IMR-90 (cell line): ENCODE measurements around the gene ANKRD31. TPM values are rescaled to one million over a fixed set of nuclear protein-coding genes. Genes with fewer than 3 reads are reported as not detected.

Source experiments
- ATAC-seq: fragments of 200-7000 bp; cut with Tn5 transposase; 2 replicates; pipeline ENCODE4 v1.9.1; 2020; ENCODE audit warnings: low read depth, mild to moderate bottlenecking, moderate library complexity
- BruUV-seq: library from RNA; stranded (reverse); fragments of 400-500 nt; replicated peaks from 2 replicates; lab custom pipeline; 2021; lab: Mats Ljungman, UMichigan
- CTCF ChIA-PET: fragments of 300-600 bp; formaldehyde crosslinking; extraction: SDS; loops from one replicate; lab custom pipeline; 2021; ENCODE audit warnings: antibody characterized with exemption; lab: Yijun Ruan, JAX
- POLR2A ChIA-PET: fragments of 300-600 bp; sonication (Branson Sonifier 250); formaldehyde crosslinking; loops from one replicate; lab custom pipeline; 2022; ENCODE audit warnings: antibody characterized with exemption; ENCODE audit not compliant: unreplicated experiment; lab: Charles Lee
- DNase-seq: peaks from one replicate; pipeline ENCODE4 v3.0.0; 2013
- H2AFZ ChIP-seq: replicated peaks from 2 replicates; pipeline ENCODE3; 2013; ENCODE audit warnings: low read length, mild to moderate bottlenecking; ENCODE audit not compliant: poor library complexity
- H2AK5ac ChIP-seq: 2 replicates; pipeline ENCODE4 v1.6.1; 2013; ENCODE audit warnings: low read depth, low read length, inconsistent platforms
- H2AK9ac ChIP-seq: replicated peaks from 2 replicates; pipeline ENCODE3; 2013; ENCODE audit warnings: mild to moderate bottlenecking, low read depth, low read length, moderate library complexity; ENCODE audit not compliant: poor library complexity
- H2BK120ac ChIP-seq: 2 replicates; pipeline ENCODE4 v1.6.1; 2013; ENCODE audit warnings: low read depth, low read length, inconsistent platforms
- H2BK15ac ChIP-seq: 3 replicates; pipeline ENCODE4 v1.6.1; 2013; ENCODE audit warnings: low read depth, low read length, inconsistent platforms
- H2BK20ac ChIP-seq: 2 replicates; pipeline ENCODE4 v1.6.1; 2013; ENCODE audit warnings: low read depth, mild to moderate bottlenecking, inconsistent platforms, low read length, moderate library complexity
- H2BK5ac ChIP-seq: 2 replicates; pipeline ENCODE4 v1.6.1; 2013; ENCODE audit warnings: mild to moderate bottlenecking, low read depth, low read length, inconsistent platforms; ENCODE audit not compliant: poor library complexity, severe bottlenecking
- H3K14ac ChIP-seq: replicated peaks from 2 replicates; pipeline ENCODE4 v1.6.1; 2013; ENCODE audit warnings: low read depth, low read length, inconsistent platforms
- H3K18ac ChIP-seq: 2 replicates; pipeline ENCODE4 v1.6.1; 2013; ENCODE audit warnings: low read depth, low read length, control low read depth
- H3K23ac ChIP-seq: 2 replicates; pipeline ENCODE4 v1.6.1; 2013; ENCODE audit warnings: low read depth, low read length, inconsistent platforms
- H3K27ac ChIP-seq: 2 replicates; pipeline ENCODE4 v1.5.1; 2013; ENCODE audit warnings: mild to moderate bottlenecking, control low read depth, low read length; ENCODE audit not compliant: insufficient read depth
- H3K27me3 ChIP-seq: 2 replicates; pipeline ENCODE4 v1.6.1; 2013; ENCODE audit warnings: low read length; ENCODE audit not compliant: control insufficient read depth, insufficient read depth
- H3K36me3 ChIP-seq: 2 replicates; pipeline ENCODE4 v1.6.1; 2013; ENCODE audit warnings: low read length, mixed read lengths; ENCODE audit not compliant: control insufficient read depth, insufficient read depth
- H3K4ac ChIP-seq: 2 replicates; pipeline ENCODE4 v1.6.1; 2013; ENCODE audit warnings: low read depth, low read length, inconsistent platforms
- H3K4me1 ChIP-seq: 2 replicates; pipeline ENCODE4 v1.6.1; 2013; ENCODE audit warnings: low read length, mixed read lengths; ENCODE audit not compliant: control insufficient read depth, insufficient read depth
- H3K4me2 ChIP-seq: 2 replicates; pipeline ENCODE4 v1.6.1; 2013; ENCODE audit warnings: low read depth, mild to moderate bottlenecking, control low read depth, low read length, moderate library complexity
- H3K4me3 ChIP-seq: 2 replicates; pipeline ENCODE4 v1.5.1; 2013; ENCODE audit warnings: low read depth, mild to moderate bottlenecking, control low read depth, low read length, moderate library complexity; ENCODE audit not compliant: insufficient read depth
- H3K56ac ChIP-seq: 2 replicates; pipeline ENCODE4 v1.6.1; 2013; ENCODE audit warnings: low read length, inconsistent platforms; ENCODE audit not compliant: insufficient read depth; ENCODE audit errors: extremely low read depth
- H3K79me1 ChIP-seq, 2 experiments: 2 replicates each; pipeline ENCODE4 v1.6.1; 2013; ENCODE audit warnings: low read length in 2 of 2, inconsistent platforms in 1 of 2, low read depth in 1 of 2
- H3K9ac ChIP-seq: 2 replicates; pipeline ENCODE4 v1.6.1; 2013; ENCODE audit warnings: low read depth, low read length, control low read depth
- H3K9me1 ChIP-seq: 2 replicates; pipeline ENCODE4 v1.6.1; 2013; ENCODE audit warnings: low read length, inconsistent platforms; ENCODE audit not compliant: insufficient read depth
- H3K9me3 ChIP-seq: 2 replicates; pipeline ENCODE4 v1.6.1; 2013; ENCODE audit warnings: low read length; ENCODE audit not compliant: control insufficient read depth, insufficient read depth
- H4K20me1 ChIP-seq: 2 replicates; pipeline ENCODE4 v1.6.1; 2013; ENCODE audit warnings: low read length, inconsistent platforms; ENCODE audit not compliant: insufficient read depth
- H4K5ac ChIP-seq: 2 replicates; pipeline ENCODE4 v1.6.1; 2013; ENCODE audit warnings: mild to moderate bottlenecking, low read depth, low read length, control low read depth
- H4K8ac ChIP-seq, 2 experiments: 2 replicates each; pipeline ENCODE4 v1.6.1; 2013; ENCODE audit warnings: low read depth in 2 of 2, low read length in 2 of 2, control low read depth in 1 of 2, inconsistent platforms in 1 of 2
- H4K91ac ChIP-seq: 2 replicates; pipeline ENCODE4 v1.6.1; 2013; ENCODE audit warnings: low read depth, low read length, inconsistent platforms; ENCODE audit not compliant: insufficient read depth
- FOS ChIP-seq: fragments of 150-350 bp; IDR thresholded peaks from 2 replicates; pipeline ENCODE4 v1.6.1; 2016; ENCODE audit warnings: low read depth, low read length
- WGBS, 2 experiments: methylation state at CpG; one replicate each; pipeline versions ENCODE4 v1.1.5 to v1.1.7; 2013; ENCODE audit warnings: missing lambda C conversion rate in 2 of 2; ENCODE audit not compliant: insufficient read length in 1 of 2; ENCODE audit errors: extremely low coverage in 2 of 2; 5-methylcytosine and 5-hydroxymethylcytosine counted together
- dilution Hi-C: fragments of 300-500 bp; cut with HindIII; formaldehyde crosslinking; loops from one replicate; pipeline ENCODE4 v1.14.3; 2018; ENCODE audit warnings: low sequenced_read_pairs; ENCODE audit not compliant: unreplicated experiment
- in situ Hi-C: fragments of 300-500 bp; cut with MboI; formaldehyde crosslinking; loops from 3 replicates; pipeline ENCODE4 v1.14.3; 2019; ENCODE audit warnings: low sequenced_read_pairs, inconsistent platforms, mixed read lengths
- intact Hi-C: fragments of 100-400 bp; cut with micrococcal nuclease; formaldehyde crosslinking; loops from 2 replicates; pipeline ENCODE4 v1.10.0; 2022
- polyA plus RNA-seq, 3 experiments: library from polyadenylated mRNA; depleted of rRNA; stranded (reverse); fragments of >200 nt; gene quantifications; 2 replicates each; pipeline ENCODE4 v1.2.3, GENCODE V29; 2012; ENCODE audit warnings: low replicate concordance in 1 of 3
- total RNA-seq: library from RNA; depleted of rRNA; stranded (reverse); fragments of >200 nt; gene quantifications from 2 replicates; pipeline ENCODE4 v1.2.3, GENCODE V29; 2012

Gene ANKRD31
- total and polyA plus RNA-seq, 2 of the 4 experiments (the other 2 are of a cell fraction): under 0.01 to 0.02 TPM

- no peak overlapping the region for H3K4me3 ChIP-seq
- H2BK120ac ChIP-seq: no peak overlapping the region
- no peak overlapping the region for H2AK9ac ChIP-seq
- H3K9me1 ChIP-seq: no peaks in the 10 kb centered on the region
- no peak overlapping the region for H2BK5ac ChIP-seq
- no peaks in the 10 kb centered on the region for H3K9me3 ChIP-seq
- no peak overlapping the region for H3K27ac ChIP-seq
- no peaks in the 10 kb centered on the region for H3K36me3 ChIP-seq
- H3K4ac ChIP-seq: no peak overlapping the region
- peak overlapping the region; percentile 89 to 97; a peak in 3 of 4 replicates for H4K8ac ChIP-seq
- dilution Hi-C loops: no loop called here
- H3K56ac ChIP-seq: no peak overlapping the region
- H2AK5ac ChIP-seq: no peak overlapping the region
- ChIA-PET POLR2A (no interaction called here), CTCF (interaction anchor here (0.8 to 2.1 kb wide), 4 partner anchors 101 to 385 kb away, joined by 3 to 11 read pairs (median 4); partner anchors contain the start of gene HMGCR)
- H2AFZ ChIP-seq: no peak overlapping the region
- DNase-seq (no peak), ATAC-seq (no peak)
- H3K18ac ChIP-seq: no peak overlapping the region
- H3K4me2 ChIP-seq: no peak overlapping the region
- H4K5ac ChIP-seq: no peak overlapping the region
- H2BK20ac ChIP-seq: no peak overlapping the region
- WGBS, 2 experiments: no CpG with 5 or more reads among the region's 4 CpGs
- BruUV-seq: no TSS peak
- H3K14ac ChIP-seq: no peak overlapping the region
- no peaks in the 10 kb centered on the region for H3K27me3 ChIP-seq
- H3K79me1 ChIP-seq: no peaks in the 10 kb centered on the region
- H2BK15ac ChIP-seq: no peak overlapping the region
- no peak overlapping the region for H3K9ac ChIP-seq
- peaks cover 3% of the 10 kb centered on the region for H3K4me1 ChIP-seq
- no peak overlapping the region for H4K91ac ChIP-seq
- H4K20me1 ChIP-seq: no peaks in the 10 kb centered on the region
- TF ChIP-seq FOS: no peak
- in situ Hi-C loops: no loop called here
- intact Hi-C loops: loop anchor here (1.0 to 10.0 kb wide), 7 partner anchors 101 to 1022 kb away; no protein-coding TSS in a partner anchor
- H3K23ac ChIP-seq: no peak overlapping the region
Observed at GRCh38 chr5:75235711-75236110, 967 bp downstream of the ANKRD31 start.
